DOHH2 (cell line): Measurements from ENCODE around the gene NRF1.

Source experiments
- CTCF ChIP-seq: fragments of 200-600 bp; sonication (generic); IDR thresholded peaks from one replicate; pipeline ENCODE4 v1.5.1; 2014; ENCODE audit warnings: antibody characterized with exemption, mild to moderate bottlenecking, low read depth, low read length; ENCODE audit not compliant: poor library complexity, severe bottlenecking
- EZH2phosphoT487 ChIP-seq: fragments of 200-600 bp; sonication (generic); IDR thresholded peaks from 2 replicates; pipeline ENCODE4 v1.6.1; 2017; ENCODE audit warnings: borderline replicate concordance, mild to moderate bottlenecking, antibody characterized with exemption, low read length, moderate library complexity, mixed read lengths

GRCh38 chr7:129615018-129615417 is 3.5 kb downstream of the NRF1 start:
- TF ChIP-seq CTCF (no peak), EZH2phosphoT487 (no peak)
